HEK293 (cell line): Measurements from ENCODE around the gene EEF1A2.

ENCODE experiments used
- CTCF ChIP-seq: fragments of 450-650 bp; formaldehyde crosslinking; IDR thresholded peaks from 2 replicates; pipeline ENCODE4 v1.5.1; 2016; ENCODE audit warnings: missing biosample characterization, missing genetic modification characterization
- GLI4 ChIP-seq: fragments of 450-650 bp; formaldehyde crosslinking; IDR thresholded peaks from 2 replicates; pipeline ENCODE4 v1.5.1; 2016; ENCODE audit warnings: missing biosample characterization, missing genetic modification characterization
- KLF16 ChIP-seq: fragments of 450-650 bp; formaldehyde crosslinking; IDR thresholded peaks from 2 replicates; pipeline ENCODE4 v1.5.1; 2017; ENCODE audit warnings: missing biosample characterization, missing genetic modification characterization
- REST ChIP-seq: fragments of 450-650 bp; formaldehyde crosslinking; IDR thresholded peaks from 2 replicates; pipeline ENCODE4 v1.5.1; 2016; ENCODE audit warnings: missing biosample characterization, missing genetic modification characterization
- SP2 ChIP-seq: fragments of 450-650 bp; formaldehyde crosslinking; IDR thresholded peaks from 2 replicates; pipeline ENCODE4 v1.5.1; 2016; ENCODE audit warnings: missing biosample characterization, missing genetic modification characterization
- WT1 ChIP-seq: fragments of 450-650 bp; formaldehyde crosslinking; IDR thresholded peaks from 2 replicates; pipeline ENCODE4 v1.5.1; 2016; ENCODE audit warnings: missing biosample characterization, missing genetic modification characterization
- ZNF274 ChIP-seq, 2 experiments: fragments of 200-500 bp in 1 of 2; fragments of 450-650 bp in 1 of 2; sonication (Bioruptor generic) in 1 of 2; formaldehyde crosslinking in 1 of 2; IDR thresholded peaks; 2 replicates each; pipeline versions ENCODE4 v1.5.1 to v1.6.1; 2014 to 2016; ENCODE audit warnings: borderline replicate concordance in 1 of 2, inconsistent platforms in 1 of 2, low read length in 1 of 2, missing biosample characterization in 1 of 2, missing genetic modification characterization in 1 of 2
- ZNF398 ChIP-seq: fragments of 450-650 bp; formaldehyde crosslinking; IDR thresholded peaks from 2 replicates; pipeline ENCODE4 v1.5.1; 2017; ENCODE audit warnings: missing biosample characterization, missing genetic modification characterization
- ZNF558 ChIP-seq: fragments of 450-650 bp; formaldehyde crosslinking; IDR thresholded peaks from 2 replicates; pipeline ENCODE4 v1.5.1; 2016; ENCODE audit warnings: missing biosample characterization, missing genetic modification characterization
- ZNF704 ChIP-seq: fragments of 450-650 bp; formaldehyde crosslinking; IDR thresholded peaks from 2 replicates; pipeline ENCODE4 v1.5.1; 2016; ENCODE audit warnings: missing biosample characterization, missing genetic modification characterization
- ZNF707 ChIP-seq: fragments of 450-650 bp; formaldehyde crosslinking; IDR thresholded peaks from 2 replicates; pipeline ENCODE4 v1.5.1; 2016; ENCODE audit warnings: missing biosample characterization, missing genetic modification characterization

- TF ChIP-seq ZNF704 (tag by site-specific recombination) (no peak), SP2 (tag by site-specific recombination) (no peak), CTCF (tag by site-specific recombination) (no peak), ZNF274 (IDR thresholded peaks at IDR 0.05; ENCODE audit: low read length) (no peak), ZNF274 (tag by site-specific recombination; IDR thresholded peaks at IDR 0.05; ENCODE audit: borderline replicate concordance) (no peak), ZNF558 (tag by site-specific recombination) (no peak), ZNF707 (tag by site-specific recombination) (no peak), KLF16 (no peak), GLI4 (tag by site-specific recombination) (no peak), WT1 (tag by site-specific recombination) (no peak), REST (no peak), ZNF398 (tag by site-specific recombination) (no peak)
These were observed 57.5 kb downstream of the EEF1A2 start for GRCh38 chr20:63441136-63442099.
